ENCODE data around the gene RPS15. TPM values are rescaled to one million over a fixed set of nuclear protein-coding genes. Genes with fewer than 3 reads are reported as not detected.
A peak's percentile ranks its signal among the peaks of the same experiment; 100 is the strongest.

Gene RPS15
- total and polyA plus RNA-seq, 2 of the 13 experiments (the other 11 are each of a cell fraction or from before 2014, with no cell fraction given) = 695 to 1,411 TPM

- TF ChIP-seq GPBP1L1 (CRISPR knock-in tag; IDR thresholded peaks at IDR 0.05) (no peak), NFRKB (IDR thresholded peaks at IDR 0.05) (no peak), YEATS2 (CRISPR knock-in tag; IDR thresholded peaks at IDR 0.05; ENCODE audit: borderline replicate concordance) (peak; percentile 100), ZNF460 (CRISPR knock-in tag; IDR thresholded peaks at IDR 0.05; ENCODE audit: borderline replicate concordance) (peak; percentile 73; the same call in 1 of the 2 replicates), ZXDC (CRISPR knock-in tag; IDR thresholded peaks at IDR 0.05) (peak; percentile 99), TEF (CRISPR knock-in tag; IDR thresholded peaks at IDR 0.05) (peak; percentile 74; the same call in 1 of the 2 replicates), NR2C2 (CRISPR knock-in tag; IDR thresholded peaks at IDR 0.05; ENCODE audit: borderline replicate concordance) (peak; percentile 79), XBP1 (CRISPR knock-in tag; IDR thresholded peaks at IDR 0.05) (0 out of 2 replicates have a peak, but pooled peaks have one; percentile 49), BCLAF1 (IDR thresholded peaks at IDR 0.05) (no peak), ZNF75D (CRISPR knock-in tag; IDR thresholded peaks at IDR 0.05; ENCODE audit: borderline replicate concordance) (no peak), ZNF251 (CRISPR knock-in tag; IDR thresholded peaks at IDR 0.05) (no peak), ZNF589 (CRISPR knock-in tag; conservative IDR thresholded peaks at IDR 0.05) (0 out of 2 replicates have a peak, but pooled peaks have one; percentile 74), MAFF (IDR thresholded peaks at IDR 0.05; ENCODE audit: low read depth, low read length) (no peak), U2AF2 (IDR thresholded peaks at IDR 0.05; ENCODE audit: low read depth, low read length) (no peak), RORA (CRISPR knock-in tag; IDR thresholded peaks at IDR 0.05) (no peak), PAWR (CRISPR knock-in tag; IDR thresholded peaks at IDR 0.05; ENCODE audit: borderline replicate concordance) (0 out of 2 replicates have a peak, but pooled peaks have one; percentile 81), EEA1 (CRISPR knock-in tag; IDR thresholded peaks at IDR 0.05; ENCODE audit: borderline replicate concordance) (peak; percentile 65; the same call in 1 of the 2 replicates), U2AF1 (optimal IDR thresholded peaks at IDR 0.05; ENCODE audit: low read depth, low read length) (peak; percentile 83), CC2D1A (CRISPR knock-in tag; IDR thresholded peaks at IDR 0.05) (0 out of 2 replicates have a peak, but pooled peaks have one; percentile 65), ZNF615 (CRISPR knock-in tag; IDR thresholded peaks at IDR 0.05; ENCODE audit: borderline replicate concordance) (peak; percentile 37; the same call in 1 of the 2 replicates), ZNF678 (CRISPR knock-in tag; IDR thresholded peaks at IDR 0.05) (peak; percentile 90), JUN (CRISPR knock-in tag; IDR thresholded peaks at IDR 0.05) (peak; percentile 39; the same call in 1 of the 2 replicates)
Observed at GRCh38 chr19:1438035-1438932, at the start of gene RPS15 (continued).
